ENCODE results near the gene DSG3.
"Not testable (repeated sequence)": the region's sequence is repeated elsewhere in the genome, so short reads cannot be mapped to it uniquely, and the experiment has no call there.

The DSG3 gene

GRCh38 chr18:31484461-31484860 lies 36.9 kb downstream of the DSG3 start:
- TF ChIP-seq Cebpa-rat (IDR thresholded peaks at IDR 0.05): no peak
- H3K4me3 ChIP-seq: no peak overlapping the region
- H3K4me2 ChIP-seq: no peak overlapping the region
- H3K36me3 ChIP-seq: no peaks in the 10 kb centered on the region
- H3K27me3 ChIP-seq: no peaks in the 10 kb centered on the region
- H3K4me1 ChIP-seq: no peaks in the 10 kb centered on the region
- H3K9me3 ChIP-seq (replicated peaks in 1 of 11): no peaks in the 10 kb centered on the region
- H4K20me1 ChIP-seq: no peaks in the 10 kb centered on the region
- no peak overlapping the region for H3K9ac ChIP-seq
- no peak overlapping the region for H3K27ac ChIP-seq

GRCh38 chr18:31486165-31486564 lies 38.6 kb downstream of the DSG3 start:
- H3K4me2 ChIP-seq: no peak overlapping the region
- H3K9me3 ChIP-seq (replicated peaks in 1 of 11): no peaks in the 10 kb centered on the region
- no peaks in the 10 kb centered on the region for H3K36me3 ChIP-seq
- H3K27ac ChIP-seq: no peak overlapping the region
- no peaks in the 10 kb centered on the region for H3K27me3 ChIP-seq
- no peaks in the 10 kb centered on the region for H4K20me1 ChIP-seq
- H3K4me3 ChIP-seq: no peak overlapping the region
- H3K9ac ChIP-seq: no peak overlapping the region
- no peak for TF ChIP-seq Cebpa-rat (IDR thresholded peaks at IDR 0.05)
- H3K4me1 ChIP-seq: no peaks in the 10 kb centered on the region

GRCh38 chr18:31487246-31488015 lies 39.9 kb downstream of the DSG3 start:
- Histone ChIP-seq H4K20me1 (no peaks in the 10 kb centered on the region), H3K27me3 (no peaks in the 10 kb centered on the region), H3K4me1 (no peaks in the 10 kb centered on the region), H3K9ac (no peak overlapping the region), H3K4me2 (no peak overlapping the region), H3K4me3 (no peak overlapping the region), H3K27ac (no peak overlapping the region), H3K36me3 (no peaks in the 10 kb centered on the region), H3K9me3 (replicated peaks in 1 of 11) (no peaks in the 10 kb centered on the region)
- no peak for TF ChIP-seq Cebpa-rat (IDR thresholded peaks at IDR 0.05)

GRCh38 chr18:31489311-31489710 lies 41.8 kb downstream of the DSG3 start:
- Histone ChIP-seq H3K9ac (no peak overlapping the region), H3K4me3 (no peak overlapping the region), H3K9me3 (replicated peaks in 1 of 11) (no peaks in the 10 kb centered on the region), H4K20me1 (no peaks in the 10 kb centered on the region), H3K27me3 (no peaks in the 10 kb centered on the region), H3K27ac (no peak overlapping the region), H3K4me2 (no peak overlapping the region), H3K4me1 (no peaks in the 10 kb centered on the region), H3K36me3 (no peaks in the 10 kb centered on the region)
- TF ChIP-seq Cebpa-rat (IDR thresholded peaks at IDR 0.05): no peak

DNA sequence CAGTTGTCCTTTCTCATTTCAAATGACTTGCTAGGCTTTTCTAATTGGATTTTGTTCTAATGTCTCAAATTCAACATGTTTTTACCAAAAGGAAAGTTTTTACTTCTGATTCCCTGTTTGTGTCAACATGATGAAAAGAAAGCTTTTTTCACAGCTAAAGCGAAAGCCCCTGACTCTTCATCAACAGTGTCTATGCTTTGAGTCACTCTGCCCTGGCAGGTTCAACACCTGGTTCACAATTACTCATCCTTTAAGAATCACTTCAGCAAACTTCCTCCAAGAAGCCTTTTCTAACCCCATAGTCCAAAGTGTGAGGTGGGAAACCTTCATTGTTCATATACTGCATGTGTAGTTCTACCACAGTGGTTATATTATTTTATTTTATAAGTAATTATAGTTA lies 42.8 kb downstream of the DSG3 start:
- no peak overlapping the region for H3K4me2 ChIP-seq

DNA sequence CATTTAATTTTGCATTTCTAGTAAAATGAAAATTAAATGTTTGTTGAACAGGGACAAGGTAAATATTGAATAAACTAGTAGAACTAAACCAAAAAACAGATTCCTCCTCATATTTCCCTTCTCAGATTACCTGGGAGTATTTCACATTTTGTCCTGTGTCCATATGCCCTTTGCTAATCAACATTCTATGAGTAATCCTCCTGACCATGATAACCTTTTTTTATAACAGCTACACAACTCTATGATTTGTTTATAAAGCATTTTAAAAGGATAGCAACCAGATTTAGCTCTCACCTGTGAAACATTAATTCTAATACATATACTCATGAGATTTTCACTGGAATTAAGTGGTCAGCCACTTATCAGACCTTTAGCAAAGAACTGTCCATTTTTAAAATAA lies 43.3 kb downstream of the DSG3 start:
- H3K9me3 ChIP-seq (replicated peaks in 1 of 11): no peaks in the 10 kb centered on the region
- H3K9ac ChIP-seq: no peak overlapping the region
- no peak overlapping the region for H3K4me2 ChIP-seq
- H4K20me1 ChIP-seq: no peaks in the 10 kb centered on the region
- H3K4me1 ChIP-seq: no peaks in the 10 kb centered on the region
- no peak for TF ChIP-seq Cebpa-rat (IDR thresholded peaks at IDR 0.05)
- H3K27ac ChIP-seq: no peak overlapping the region
- H3K27me3 ChIP-seq: no peaks in the 10 kb centered on the region
- no peaks in the 10 kb centered on the region for H3K36me3 ChIP-seq
- no peak overlapping the region for H3K4me3 ChIP-seq

More for the DNA sequence above, 42.8 kb downstream of the DSG3 start:
- no peak overlapping the region for H3K9ac ChIP-seq
- H3K4me1 ChIP-seq: no peaks in the 10 kb centered on the region
- H3K27ac ChIP-seq: no peak overlapping the region
- H3K4me3 ChIP-seq: no peak overlapping the region
- no peaks in the 10 kb centered on the region for H3K36me3 ChIP-seq
- no peaks in the 10 kb centered on the region for H3K9me3 ChIP-seq (replicated peaks in 1 of 11)
- no peak for TF ChIP-seq Cebpa-rat (IDR thresholded peaks at IDR 0.05)
- H4K20me1 ChIP-seq: no peaks in the 10 kb centered on the region
- no peaks in the 10 kb centered on the region for H3K27me3 ChIP-seq

- peaks cover 0 to under 1% (median 0%) of the 10 kb centered on the region in 11 experiments; a peak in 6 of 22 replicates for H3K27me3 ChIP-seq
Observed at GRCh38 chr18:31491586-31491985, 44.0 kb downstream of the DSG3 start.

DNA sequence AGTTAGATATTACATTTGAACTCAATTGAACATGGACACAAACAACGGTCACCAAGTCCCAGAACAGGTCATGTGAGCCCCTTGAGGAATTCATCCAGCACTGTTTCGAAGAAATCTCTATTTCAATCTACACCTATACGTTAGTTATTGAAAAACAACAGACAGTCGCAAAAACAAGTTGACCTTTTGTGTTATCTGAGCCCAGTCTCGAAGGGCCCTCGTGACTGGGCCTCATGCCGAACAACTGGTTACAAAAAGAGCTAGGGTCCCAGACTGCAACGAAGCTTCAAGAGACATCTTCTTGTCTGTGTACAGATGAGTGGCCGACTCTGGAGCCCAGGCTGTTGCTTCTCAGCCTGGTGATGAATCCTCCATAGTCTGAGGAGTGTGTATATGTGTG lies 45.1 kb downstream of the DSG3 start:
- Histone ChIP-seq H3K27me3 (peaks cover 5 to 11% (median 10%) of the 10 kb centered on the region in 11 experiments; a peak in 20 of 22 replicates), H4K20me1 (no peaks in the 10 kb centered on the region), H3K36me3 (no peaks in the 10 kb centered on the region), H3K4me3 (no peak overlapping the region), H3K4me1 (no peaks in the 10 kb centered on the region), H3K4me2 (no peak overlapping the region), H3K27ac (no peak overlapping the region), H3K9ac (no peak overlapping the region), H3K9me3 (replicated peaks in 1 of 11) (peaks cover 0 to 6% (median 3%) of the 10 kb centered on the region in 11 experiments; a peak in 7 of 22 replicates)
- no peak for TF ChIP-seq Cebpa-rat (IDR thresholded peaks at IDR 0.05)

More at GRCh38 chr18:31491586-31491985, 44.0 kb downstream of the DSG3 start:
- H4K20me1 ChIP-seq: no peaks in the 10 kb centered on the region
- no peak overlapping the region for H3K4me2 ChIP-seq
- no peak overlapping the region for H3K9ac ChIP-seq
- no peak overlapping the region for H3K27ac ChIP-seq
- no peaks in the 10 kb centered on the region for H3K36me3 ChIP-seq
- no peak overlapping the region for H3K4me3 ChIP-seq
- no peak for TF ChIP-seq Cebpa-rat (IDR thresholded peaks at IDR 0.05)
- no peaks in the 10 kb centered on the region for H3K4me1 ChIP-seq
- no peaks in the 10 kb centered on the region for H3K9me3 ChIP-seq (replicated peaks in 1 of 11)

- Histone ChIP-seq H3K4me1 (no peaks in the 10 kb centered on the region), H4K20me1 (no peaks in the 10 kb centered on the region), H3K27me3 (peaks cover 8 to 16% (median 15%) of the 10 kb centered on the region in 11 experiments; a peak in 20 of 22 replicates), H3K9ac (no peak overlapping the region), H3K4me3 (no peak overlapping the region), H3K36me3 (no peaks in the 10 kb centered on the region), H3K9me3 (replicated peaks in 1 of 11) (peaks cover 0 to 10% (median 7%) of the 10 kb centered on the region in 11 experiments; a peak in 12 of 22 replicates), H3K4me2 (no peak overlapping the region), H3K27ac (no peak overlapping the region)
- TF ChIP-seq Cebpa-rat (IDR thresholded peaks at IDR 0.05): no peak
Observed at GRCh38 chr18:31493171-31493570, 45.6 kb downstream of the DSG3 start.

DNA sequence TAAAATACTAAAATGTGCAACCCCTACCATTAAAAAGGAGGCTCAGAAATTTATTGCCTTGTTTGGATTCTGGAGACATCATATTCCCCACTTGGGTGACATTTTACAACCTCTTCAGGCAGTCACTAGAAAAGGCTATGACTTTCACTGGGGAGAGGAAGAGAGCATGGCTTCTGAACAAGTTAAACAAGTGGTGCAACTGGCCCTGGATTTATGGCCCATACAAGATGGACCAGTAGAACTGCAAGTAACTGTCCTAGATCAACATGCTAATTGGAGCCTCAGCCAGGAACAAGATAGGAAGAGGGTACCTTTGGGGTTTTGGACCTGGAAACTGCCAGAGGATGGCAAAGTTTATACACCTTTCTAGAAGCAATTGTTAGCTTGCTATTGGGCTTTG lies 46.4 kb downstream of the DSG3 start:
- no peaks in the 10 kb centered on the region for H4K20me1 ChIP-seq

GRCh38 chr18:31494705-31495244 lies 47.2 kb downstream of the DSG3 start:
- peaks cover 12 to 22% (median 19%) of the 10 kb centered on the region in 11 experiments; a peak in 20 of 22 replicates for H3K27me3 ChIP-seq
- not testable (repeated sequence) for H4K20me1 ChIP-seq, H3K27ac ChIP-seq, H3K9ac ChIP-seq, H3K4me1 ChIP-seq, H3K4me2 ChIP-seq, H3K4me3 ChIP-seq, H3K36me3 ChIP-seq
- peaks cover 0 to 13% (median 10%) of the 10 kb centered on the region in 11 experiments; a peak in 12 of 22 replicates for H3K9me3 ChIP-seq (replicated peaks in 1 of 11)

More for the DNA sequence above, 46.4 kb downstream of the DSG3 start:
- TF ChIP-seq Cebpa-rat (IDR thresholded peaks at IDR 0.05): no peak
- H3K27me3 ChIP-seq: peaks cover 12 to 22% (median 19%) of the 10 kb centered on the region in 11 experiments; a peak in 20 of 22 replicates
- H3K9ac ChIP-seq: no peak overlapping the region
- no peaks in the 10 kb centered on the region for H3K36me3 ChIP-seq
- no peak overlapping the region for H3K4me3 ChIP-seq
- 0 out of 20 replicates have a peak, but pooled peaks cover 0 to under 1% (median 0%) of the 10 kb centered on the region in 10 experiments for H3K4me1 ChIP-seq
- H3K4me2 ChIP-seq: no peak overlapping the region
- H3K9me3 ChIP-seq (replicated peaks in 1 of 11): peaks cover 0 to 13% (median 10%) of the 10 kb centered on the region in 11 experiments; a peak in 12 of 22 replicates
- H3K27ac ChIP-seq: no peak overlapping the region

Data from BLaER1 treated with 17β-estradiol and CSF1 and Interleukin-3, amounts not matched to agents 10 nM and 100 nM (cell line).